Uterus (tissue), 4 donors: ENCODE results near the gene ANGPTL8. TPM values are rescaled to one million over a fixed set of nuclear protein-coding genes. Genes with fewer than 3 reads are reported as not detected.

Source experiments
- DNase-seq, 2 donors: peaks; one replicate each; pipeline ENCODE4 v3.0.0-alpha.2; 2019 to 2020
- H3K27ac ChIP-seq, 2 donors: fragments of 200-600 bp; sonication (generic); 1 replicate in 1 of 2; 2 replicates in 1 of 2; pipeline ENCODE4 v1.5.1; 2016 to 2018
- H3K27me3 ChIP-seq, 2 donors: fragments of 200-600 bp; sonication (generic); one replicate each; pipeline ENCODE4 v1.5.1; 2018 to 2019; ENCODE audit warnings: control low read depth in 1 of 2
- H3K36me3 ChIP-seq, 2 donors: fragments of 200-600 bp; sonication (generic); one replicate each; pipeline ENCODE4 v1.5.1; 2019; ENCODE audit warnings: control low read depth in 1 of 2
- H3K4me1 ChIP-seq, 2 donors: fragments of 200-600 bp; sonication (generic); one replicate each; pipeline ENCODE4 v1.5.1; 2018 to 2019; ENCODE audit warnings: control low read depth in 1 of 2
- H3K4me3 ChIP-seq, 2 donors: fragments of 200-600 bp; sonication (generic); 1 replicate in 1 of 2; 2 replicates in 1 of 2; pipeline ENCODE4 v1.5.1; 2018 to 2019; ENCODE audit warnings: mild to moderate bottlenecking in 1 of 2
- H3K9me3 ChIP-seq, 2 donors: fragments of 200-600 bp; sonication (generic); one replicate each; pipeline ENCODE4 v1.5.1; 2019; ENCODE audit warnings: control low read depth in 1 of 2
- POLR2A ChIP-seq, 2 donors: fragments of 450-650 bp; IDR thresholded peaks; one replicate each; pipeline ENCODE4 v1.6.1; 2016; ENCODE audit warnings: antibody characterized with exemption in 2 of 2, mild to moderate bottlenecking in 1 of 2, moderate library complexity in 1 of 2
- intact Hi-C: fragments of 100-400 bp; cut with DNase I; formaldehyde crosslinking; loops from one replicate; pipeline ENCODE4 v1.15.1; 2023; ENCODE audit warnings: low total_unique reads
- total RNA-seq, 4 donors: library from RNA; depleted of rRNA in 3 of 4; stranded (reverse); fragments of >200 nt in 3 of 4; gene quantifications; one replicate each; pipeline versions ENCODE4 v1.1.0 to v1.2.4, GENCODE V29; 2014 to 2023
- TF ChIP-seq, protein P1 (sequence below), 4 experiments: fragments of 200-600 bp in 2 of 4; fragments of 450-650 bp in 2 of 4; sonication (generic) in 2 of 4; IDR thresholded peaks; one replicate each; pipeline ENCODE4 v1.5.1; 2016 to 2019; ENCODE audit warnings: antibody characterized with exemption in 4 of 4, mild to moderate bottlenecking in 2 of 4, moderate library complexity in 1 of 4
- donor health status: DM: yes; HTN: yes; CAD: no.

ANGPTL8 gene
- total RNA-seq, 4 donors from 2014 or later = 3.0 TPM; not detected in 3

DNA sequence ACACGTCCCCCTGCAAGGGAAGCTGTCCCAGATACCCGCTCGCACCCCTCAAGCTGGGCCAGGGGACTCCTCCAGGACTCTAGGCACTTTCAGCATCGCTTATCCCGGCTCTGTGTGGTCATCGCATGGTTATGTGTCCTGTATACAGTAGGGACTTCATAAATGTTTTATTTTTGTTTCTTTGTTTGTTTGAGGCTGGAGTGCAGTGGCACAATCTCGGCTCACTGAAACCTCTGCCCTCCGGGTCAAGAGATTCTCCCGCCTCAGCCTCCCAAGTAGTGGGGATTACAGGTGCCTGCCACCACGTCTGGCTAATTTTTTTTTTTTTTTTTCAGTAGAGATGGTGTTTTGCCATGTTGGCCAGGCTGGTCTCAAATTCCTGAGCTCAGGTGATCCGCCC, 7.5 kb downstream of the ANGPTL8 start:
- no peak for DNase-seq
- intact Hi-C loops = no loop called here
- peak overlapping the region; percentile 31 to 39 for H3K27ac ChIP-seq
- TF ChIP-seq POLR2A (IDR thresholded peaks at IDR 0.05) = no peak
- TF ChIP-seq, protein P1, sequence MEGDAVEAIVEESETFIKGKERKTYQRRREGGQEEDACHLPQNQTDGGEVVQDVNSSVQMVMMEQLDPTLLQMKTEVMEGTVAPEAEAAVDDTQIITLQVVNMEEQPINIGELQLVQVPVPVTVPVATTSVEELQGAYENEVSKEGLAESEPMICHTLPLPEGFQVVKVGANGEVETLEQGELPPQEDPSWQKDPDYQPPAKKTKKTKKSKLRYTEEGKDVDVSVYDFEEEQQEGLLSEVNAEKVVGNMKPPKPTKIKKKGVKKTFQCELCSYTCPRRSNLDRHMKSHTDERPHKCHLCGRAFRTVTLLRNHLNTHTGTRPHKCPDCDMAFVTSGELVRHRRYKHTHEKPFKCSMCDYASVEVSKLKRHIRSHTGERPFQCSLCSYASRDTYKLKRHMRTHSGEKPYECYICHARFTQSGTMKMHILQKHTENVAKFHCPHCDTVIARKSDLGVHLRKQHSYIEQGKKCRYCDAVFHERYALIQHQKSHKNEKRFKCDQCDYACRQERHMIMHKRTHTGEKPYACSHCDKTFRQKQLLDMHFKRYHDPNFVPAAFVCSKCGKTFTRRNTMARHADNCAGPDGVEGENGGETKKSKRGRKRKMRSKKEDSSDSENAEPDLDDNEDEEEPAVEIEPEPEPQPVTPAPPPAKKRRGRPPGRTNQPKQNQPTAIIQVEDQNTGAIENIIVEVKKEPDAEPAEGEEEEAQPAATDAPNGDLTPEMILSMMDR (IDR thresholded peaks at IDR 0.05) = no peak
- H3K4me3 ChIP-seq = no peak overlapping the region
- no peaks in the 10 kb centered on the region for H3K36me3 ChIP-seq
- H3K4me1 ChIP-seq = no peaks in the 10 kb centered on the region
- no peaks in the 10 kb centered on the region for H3K9me3 ChIP-seq
- no peaks in the 10 kb centered on the region for H3K27me3 ChIP-seq

DNA sequence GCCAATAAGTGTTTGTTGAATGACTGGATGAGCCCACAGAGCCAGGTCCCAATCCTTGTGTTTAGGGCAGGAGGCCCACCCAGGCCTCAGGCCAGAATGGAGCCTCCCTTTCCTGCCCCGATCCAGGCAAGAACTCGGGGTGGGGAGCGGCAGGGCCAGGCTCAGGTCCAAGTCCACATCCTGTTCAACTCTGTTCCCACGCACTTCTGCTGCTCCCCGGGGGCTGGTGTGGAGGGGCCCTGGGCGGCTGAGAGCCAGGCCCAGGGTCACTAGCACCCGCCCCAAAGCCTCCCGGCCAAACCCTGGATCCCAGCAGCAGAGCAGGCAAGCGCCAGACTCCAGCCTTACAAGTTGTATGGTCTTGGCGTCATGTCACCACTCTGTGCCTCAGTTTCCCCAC, 8.0 kb downstream of the ANGPTL8 start:
- no peak for TF ChIP-seq POLR2A (IDR thresholded peaks at IDR 0.05)
- TF ChIP-seq, protein P1 (IDR thresholded peaks at IDR 0.05) = no peak
- no peaks in the 10 kb centered on the region for H3K4me1 ChIP-seq
- peak; percentile 64 to 65 for DNase-seq
- intact Hi-C loops = no loop called here
- no peak overlapping the region for H3K4me3 ChIP-seq
- H3K9me3 ChIP-seq = no peaks in the 10 kb centered on the region
- peak overlapping the region; percentile 31 to 39 for H3K27ac ChIP-seq
- H3K27me3 ChIP-seq = no peaks in the 10 kb centered on the region
- no peaks in the 10 kb centered on the region for H3K36me3 ChIP-seq

DNA sequence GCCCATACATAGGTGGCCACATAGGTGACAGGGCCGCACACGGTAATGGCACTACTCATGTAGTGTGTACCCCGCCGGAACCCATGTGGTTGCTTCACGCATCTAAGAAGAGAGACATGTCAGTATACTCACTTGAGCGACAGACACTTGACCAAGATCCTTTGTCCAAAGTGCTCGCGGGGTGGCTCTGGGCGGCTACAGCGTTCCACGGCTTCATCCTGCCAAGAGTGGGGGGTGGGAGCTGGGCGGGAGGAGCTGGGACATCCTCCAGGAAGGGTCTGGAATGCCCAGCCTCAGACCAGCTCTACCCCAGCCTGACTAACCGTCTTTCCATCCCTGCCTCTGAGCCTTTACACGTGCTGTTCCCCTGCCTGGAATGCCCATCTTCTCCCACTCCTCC, 8.5 kb downstream of the ANGPTL8 start:
- H3K27ac ChIP-seq = peak overlapping the region; percentile 31 to 39

DNA sequence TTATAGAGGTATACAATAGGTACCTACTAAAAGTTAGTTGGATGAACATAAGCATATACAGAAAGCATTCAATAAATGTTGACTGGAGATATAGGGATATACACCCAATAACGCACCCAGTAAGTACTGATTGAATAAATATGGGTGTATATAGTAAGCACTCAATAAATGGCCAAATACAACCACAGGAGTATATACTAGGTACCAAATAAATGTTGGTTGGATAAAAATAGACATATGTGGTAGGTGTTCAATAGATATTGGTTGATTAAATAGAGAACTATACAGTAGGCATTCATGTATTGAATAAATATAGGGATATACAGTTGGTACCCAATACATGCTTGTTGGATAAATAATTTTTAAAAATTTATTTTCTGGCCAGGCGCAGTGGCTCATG, 9.4 kb downstream of the ANGPTL8 start:
- Histone ChIP-seq H3K4me3 (no peak overlapping the region), H3K36me3 (no peaks in the 10 kb centered on the region), H3K27ac (peak overlapping the region in 1 of 2 donors; percentile 39), H3K4me1 (no peaks in the 10 kb centered on the region), H3K27me3 (no peaks in the 10 kb centered on the region), H3K9me3 (no peaks in the 10 kb centered on the region)
- TF ChIP-seq POLR2A (IDR thresholded peaks at IDR 0.05) = no peak
- TF ChIP-seq, protein P1 (IDR thresholded peaks at IDR 0.05) = no peak
- DNase-seq = no peak
- intact Hi-C loops = no loop called here

More for the DNA sequence above, 8.5 kb downstream of the ANGPTL8 start:
- intact Hi-C loops = no loop called here
- Histone ChIP-seq H3K9me3 (no peaks in the 10 kb centered on the region), H3K4me3 (no peak overlapping the region), H3K4me1 (no peaks in the 10 kb centered on the region), H3K36me3 (no peaks in the 10 kb centered on the region), H3K27me3 (no peaks in the 10 kb centered on the region)
- DNase-seq = no peak
- TF ChIP-seq, protein P1 (IDR thresholded peaks at IDR 0.05) = no peak
- no peak for TF ChIP-seq POLR2A (IDR thresholded peaks at IDR 0.05)

DNA sequence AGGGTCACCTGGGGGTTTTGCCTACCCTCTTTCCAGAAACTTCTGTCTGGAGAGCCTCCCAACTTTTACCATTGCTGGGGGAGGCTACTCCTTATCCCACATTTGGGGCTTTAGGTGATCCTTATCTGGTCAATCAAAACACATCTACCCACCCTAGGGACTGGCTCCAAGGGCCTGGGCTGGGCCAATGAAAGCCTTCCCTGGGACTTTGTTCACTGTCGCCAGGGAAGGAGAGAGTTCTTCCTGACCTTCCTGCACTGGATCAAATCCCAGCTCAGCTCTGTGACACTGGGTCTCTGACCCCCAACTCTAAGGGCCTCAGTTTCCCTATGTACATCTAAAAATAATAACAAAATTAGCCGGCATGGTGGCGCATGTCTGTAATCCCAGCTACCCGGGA, 11.8 kb downstream of the ANGPTL8 start:
- intact Hi-C loops = no loop called here
- no peak overlapping the region for H3K4me3 ChIP-seq
- no peak overlapping the region for H3K27ac ChIP-seq
- H3K4me1 ChIP-seq = no peaks in the 10 kb centered on the region
- TF ChIP-seq POLR2A (IDR thresholded peaks at IDR 0.05) = no peak
- TF ChIP-seq, protein P1 (IDR thresholded peaks at IDR 0.05) = no peak
- no peaks in the 10 kb centered on the region for H3K36me3 ChIP-seq
- no peak for DNase-seq
- H3K27me3 ChIP-seq = no peaks in the 10 kb centered on the region
- H3K9me3 ChIP-seq = no peaks in the 10 kb centered on the region
